SU-DHL-6 (cell line): ENCODE results near the gene SIPA1.

Experiments used
- H2AFZ ChIP-seq: fragments of 200-600 bp; sonication (generic); 2 replicates; pipeline ENCODE4 v1.6.1; 2014; ENCODE audit warnings: low read depth, mild to moderate bottlenecking, moderate library complexity, mixed read lengths, antibody characterized with exemption, low read length; ENCODE audit not compliant: severe bottlenecking
- H3F3A ChIP-seq: fragments of 200-600 bp; shearing (Covaris generic); 2 replicates; pipeline ENCODE4 v1.6.0; 2016; ENCODE audit warnings: antibody characterized with exemption, mild to moderate bottlenecking; ENCODE audit not compliant: insufficient read depth
- H3K27ac ChIP-seq: fragments of 200-600 bp; sonication (generic); 2 replicates; pipeline ENCODE4 v1.5.1; 2016; ENCODE audit warnings: low read depth, mild to moderate bottlenecking, low read length, moderate library complexity, mixed read lengths
- H3K27me3 ChIP-seq: fragments of 200-600 bp; sonication (generic), shearing (Covaris generic); 2 replicates; pipeline ENCODE4 v1.6.0; 2014; ENCODE audit warnings: mild to moderate bottlenecking, low read length
- H3K36me3 ChIP-seq: fragments of 200-600 bp; sonication (generic); 2 replicates; pipeline ENCODE4 v1.6.1; 2014; ENCODE audit warnings: mild to moderate bottlenecking, low read length, mixed read lengths
- H3K4me2 ChIP-seq: fragments of 300-600, 200-600 bp; shearing (Covaris generic), sonication (generic); 2 replicates; pipeline ENCODE4 v1.6.0; 2014; ENCODE audit warnings: low read length, low read depth, mild to moderate bottlenecking; ENCODE audit not compliant: poor library complexity, severe bottlenecking
- H3K4me3 ChIP-seq: fragments of 200-600 bp; sonication (generic); 2 replicates; pipeline ENCODE4 v1.5.1; 2014; ENCODE audit warnings: antibody characterized with exemption, low read length, mild to moderate bottlenecking, mixed read lengths; ENCODE audit not compliant: insufficient read depth, poor library complexity, severe bottlenecking
- H3K79me2 ChIP-seq: fragments of 200-600 bp; sonication (generic); 2 replicates; pipeline ENCODE4 v1.6.1; 2014; ENCODE audit warnings: mild to moderate bottlenecking, low read length, moderate library complexity; ENCODE audit not compliant: insufficient read depth
- H3K9ac ChIP-seq: fragments of 200-600 bp; sonication (generic); 2 replicates; pipeline ENCODE4 v1.7.0; 2014; ENCODE audit warnings: mild to moderate bottlenecking, low read length
- H3K9me2 ChIP-seq: fragments of 200-600 bp; sonication (generic); replicated peaks from 2 replicates; pipeline ENCODE4 v1.6.1; 2014; ENCODE audit warnings: low read length; ENCODE audit not compliant: insufficient read depth
- H3K9me3 ChIP-seq: fragments of 200-600 bp; sonication (generic); 2 replicates; pipeline ENCODE4 v1.6.1; 2014; ENCODE audit warnings: low read length, mixed read lengths; ENCODE audit not compliant: insufficient read depth
- H4K20me1 ChIP-seq: fragments of 200-600 bp; sonication (generic); 2 replicates; pipeline ENCODE4 v1.6.1; 2014; ENCODE audit warnings: low read depth, mild to moderate bottlenecking, antibody characterized with exemption, low read length, moderate library complexity, mixed read lengths
- CTCF ChIP-seq: fragments of 200-600 bp; sonication (generic); IDR thresholded peaks from one replicate; pipeline ENCODE4 v1.5.1; 2017; ENCODE audit warnings: antibody characterized with exemption, mild to moderate bottlenecking, low read length, moderate library complexity; ENCODE audit not compliant: insufficient read depth, poor library complexity, severe bottlenecking
- EZH2phosphoT487 ChIP-seq: fragments of 200-600 bp; sonication (generic), shearing (Covaris generic); conservative IDR thresholded peaks from 2 replicates; pipeline ENCODE4 v1.6.1; 2018; ENCODE audit warnings: mild to moderate bottlenecking, antibody characterized with exemption, low read length, moderate library complexity, mixed read lengths

Gene SIPA1

GRCh38 chr11:65642014-65642671 is 4.2 kb downstream of the SIPA1 start:
- H3F3A ChIP-seq = peaks cover 22% of the 10 kb centered on the region
- no peaks in the 10 kb centered on the region for H3K79me2 ChIP-seq
- H3K9ac ChIP-seq = no peak overlapping the region
- no peak overlapping the region for H2AFZ ChIP-seq
- no peaks in the 10 kb centered on the region for H4K20me1 ChIP-seq
- H3K36me3 ChIP-seq = no peaks in the 10 kb centered on the region
- TF ChIP-seq CTCF = no peak
- TF ChIP-seq EZH2phosphoT487 = no peak
- H3K9me3 ChIP-seq = no peaks in the 10 kb centered on the region
- no peak overlapping the region for H3K27ac ChIP-seq
- no peaks in the 10 kb centered on the region for H3K27me3 ChIP-seq
- no peak overlapping the region for H3K4me3 ChIP-seq
- H3K4me2 ChIP-seq = no peak overlapping the region
- no peaks in the 10 kb centered on the region for H3K9me2 ChIP-seq

- no peaks in the 10 kb centered on the region for H3K27me3 ChIP-seq
- H4K20me1 ChIP-seq = no peaks in the 10 kb centered on the region
- no peak for TF ChIP-seq EZH2phosphoT487
- no peak for TF ChIP-seq CTCF
- H3K79me2 ChIP-seq = no peaks in the 10 kb centered on the region
- no peaks in the 10 kb centered on the region for H3K9me2 ChIP-seq
- no peak overlapping the region for H3K4me3 ChIP-seq
- no peaks in the 10 kb centered on the region for H3K36me3 ChIP-seq
- no peak overlapping the region for H3K27ac ChIP-seq
- H3F3A ChIP-seq = peaks cover 10% of the 10 kb centered on the region
- no peak overlapping the region for H2AFZ ChIP-seq
- H3K4me2 ChIP-seq = no peak overlapping the region
- no peak overlapping the region for H3K9ac ChIP-seq
- H3K9me3 ChIP-seq = no peaks in the 10 kb centered on the region
These were observed 6.1 kb downstream of the SIPA1 start for GRCh38 chr11:65643971-65644370.

GRCh38 chr11:65644837-65645236 is 6.9 kb downstream of the SIPA1 start:
- no peak overlapping the region for H3K4me3 ChIP-seq
- H3K27me3 ChIP-seq = no peaks in the 10 kb centered on the region
- H3K9me2 ChIP-seq = no peaks in the 10 kb centered on the region
- H3K9ac ChIP-seq = no peak overlapping the region
- no peaks in the 10 kb centered on the region for H3K36me3 ChIP-seq
- TF ChIP-seq CTCF = no peak
- TF ChIP-seq EZH2phosphoT487 = no peak
- H4K20me1 ChIP-seq = no peaks in the 10 kb centered on the region
- H2AFZ ChIP-seq = no peak overlapping the region
- no peaks in the 10 kb centered on the region for H3K9me3 ChIP-seq
- H3K27ac ChIP-seq = no peak overlapping the region
- no peak overlapping the region for H3K4me2 ChIP-seq
- no peaks in the 10 kb centered on the region for H3K79me2 ChIP-seq
- peaks cover 3% of the 10 kb centered on the region; the same call in 1 of the 2 replicates for H3F3A ChIP-seq
